AG04450 (cell line): ENCODE data around the gene REV3L. TPM values are rescaled to one million over a fixed set of nuclear protein-coding genes. Genes with fewer than 3 reads are reported as not detected.

Experiments
- CTCF ChIA-PET: fragments of 300-600, 350-600 bp; formaldehyde crosslinking; extraction: SDS; loops from one replicate; lab custom pipeline; 2022; ENCODE audit warnings: antibody characterized with exemption, inconsistent platforms; lab: Charles Lee
- POLR2A ChIA-PET: fragments of 350-600 bp; formaldehyde crosslinking; extraction: SDS; loops from one replicate; lab custom pipeline; 2021; ENCODE audit warnings: antibody characterized with exemption, inconsistent platforms; lab: Yijun Ruan, JAX
- DNase-seq: peaks from one replicate; pipeline ENCODE4 v3.0.0-alpha.2; 2011; ENCODE audit warnings: low read depth, low spot score
- H3K27ac ChIP-seq: one replicate; pipeline ENCODE4 v1.5.1; 2012; ENCODE audit warnings: low read depth, low read length, control low read depth
- H3K27me3 ChIP-seq: one replicate; pipeline ENCODE4 v1.6.0; 2012; ENCODE audit warnings: low read length; ENCODE audit not compliant: control insufficient read depth, insufficient read depth
- H3K4me3 ChIP-seq: 2 replicates; pipeline ENCODE4 v1.5.1; 2011; ENCODE audit warnings: mild to moderate bottlenecking, low read depth, low read length, control low read depth
- H3K9me3 ChIP-seq: 2 replicates; pipeline ENCODE4 v1.5.1; 2012; ENCODE audit warnings: low read length; ENCODE audit not compliant: control insufficient read depth, insufficient read depth
- polyA plus RNA-seq: library from polyadenylated mRNA; depleted of rRNA; stranded (reverse); fragments of >200 nt; gene quantifications from 2 replicates; pipeline ENCODE4 v1.2.3, GENCODE V29; 2011
- TF ChIP-seq, protein P1 (sequence below): IDR thresholded peaks from 2 replicates; pipeline ENCODE4 v1.5.1; 2011; ENCODE audit warnings: low read depth, low read length, control low read depth, inconsistent platforms

REV3L gene
- polyA plus RNA-seq, 1 experiment: 38.4 TPM

DNA sequence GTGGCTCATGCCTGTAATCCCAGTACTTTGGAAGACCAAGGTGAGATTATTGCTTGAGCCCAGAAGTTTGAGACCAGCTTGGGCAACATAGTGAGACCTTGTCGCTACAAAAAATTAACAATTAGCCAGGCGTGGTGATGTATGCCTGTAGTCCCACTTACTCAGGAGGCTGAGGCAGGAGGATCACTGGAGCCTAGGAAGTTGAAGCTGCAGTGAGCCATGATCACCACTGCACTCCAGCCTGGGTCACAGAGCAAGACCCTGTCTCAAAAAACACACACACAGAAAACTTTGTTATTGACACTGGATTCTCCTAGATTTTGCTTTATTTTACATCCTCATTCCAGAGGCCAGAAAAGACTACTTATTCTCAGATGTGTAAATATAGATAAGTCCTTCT, 9.5 kb upstream of the REV3L start:
- TF ChIP-seq, protein P1, sequence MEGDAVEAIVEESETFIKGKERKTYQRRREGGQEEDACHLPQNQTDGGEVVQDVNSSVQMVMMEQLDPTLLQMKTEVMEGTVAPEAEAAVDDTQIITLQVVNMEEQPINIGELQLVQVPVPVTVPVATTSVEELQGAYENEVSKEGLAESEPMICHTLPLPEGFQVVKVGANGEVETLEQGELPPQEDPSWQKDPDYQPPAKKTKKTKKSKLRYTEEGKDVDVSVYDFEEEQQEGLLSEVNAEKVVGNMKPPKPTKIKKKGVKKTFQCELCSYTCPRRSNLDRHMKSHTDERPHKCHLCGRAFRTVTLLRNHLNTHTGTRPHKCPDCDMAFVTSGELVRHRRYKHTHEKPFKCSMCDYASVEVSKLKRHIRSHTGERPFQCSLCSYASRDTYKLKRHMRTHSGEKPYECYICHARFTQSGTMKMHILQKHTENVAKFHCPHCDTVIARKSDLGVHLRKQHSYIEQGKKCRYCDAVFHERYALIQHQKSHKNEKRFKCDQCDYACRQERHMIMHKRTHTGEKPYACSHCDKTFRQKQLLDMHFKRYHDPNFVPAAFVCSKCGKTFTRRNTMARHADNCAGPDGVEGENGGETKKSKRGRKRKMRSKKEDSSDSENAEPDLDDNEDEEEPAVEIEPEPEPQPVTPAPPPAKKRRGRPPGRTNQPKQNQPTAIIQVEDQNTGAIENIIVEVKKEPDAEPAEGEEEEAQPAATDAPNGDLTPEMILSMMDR: no peak
- no peaks in the 10 kb centered on the region for H3K9me3 ChIP-seq
- no peak for DNase-seq
- no peak overlapping the region for H3K4me3 ChIP-seq
- no peaks in the 10 kb centered on the region for H3K27me3 ChIP-seq
- H3K27ac ChIP-seq: no peak overlapping the region
- CTCF ChIA-PET: interaction anchor here (0.5 kb wide), 1 partner anchor 147 kb away, joined by 4 read pairs; no protein-coding TSS in a partner anchor
- POLR2A ChIA-PET: no interaction called here

DNA sequence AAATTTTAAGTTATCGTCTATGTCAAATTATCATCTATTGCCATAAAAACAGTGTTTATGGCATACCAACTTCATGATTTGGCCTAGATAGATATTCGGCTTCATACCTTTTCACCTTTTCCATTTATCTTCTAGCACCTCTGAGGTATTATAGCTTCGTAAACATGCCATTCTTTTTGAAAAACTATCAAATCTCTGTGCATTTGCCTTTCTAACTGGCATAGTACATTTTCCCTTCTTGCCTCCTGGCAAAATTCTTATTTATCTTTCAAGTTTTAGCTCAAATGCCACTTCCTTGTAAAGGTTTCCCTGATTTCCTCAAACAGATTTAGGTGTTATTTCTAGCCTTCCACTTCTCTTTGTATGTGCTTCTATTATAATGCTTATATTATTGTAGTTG, 7.0 kb upstream of the REV3L start:
- POLR2A ChIA-PET: no interaction called here

DNA sequence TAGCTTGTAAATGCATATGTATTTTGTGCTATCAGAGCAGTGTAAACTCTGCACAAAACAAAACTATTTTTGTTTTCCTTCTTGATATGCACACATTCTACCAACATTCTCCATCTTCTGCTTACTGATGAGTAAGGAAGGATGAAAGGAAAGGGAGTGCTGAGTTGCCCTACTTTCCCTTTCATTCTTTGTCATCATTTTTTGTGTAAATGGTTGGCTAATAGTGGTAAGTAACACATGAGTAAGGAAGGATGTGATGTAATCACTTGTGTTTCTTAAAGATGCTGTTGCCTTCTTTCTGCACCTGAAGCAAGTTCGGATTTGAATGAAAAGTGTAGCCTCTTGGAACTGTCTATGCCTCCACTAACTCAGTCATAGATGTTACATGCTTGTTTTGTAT, 4.6 kb upstream of the REV3L start:
- Histone ChIP-seq H3K27me3 (no peaks in the 10 kb centered on the region), H3K27ac (no peak overlapping the region), H3K9me3 (no peaks in the 10 kb centered on the region), H3K4me3 (no peak overlapping the region)
- POLR2A ChIA-PET: interaction anchor here (0.6 kb wide), 1 partner anchor 159 kb away, joined by 4 read pairs; no protein-coding TSS in a partner anchor
- TF ChIP-seq, protein P1: no peak
- DNase-seq: peak; percentile 46
- CTCF ChIA-PET: no interaction called here

More for the DNA sequence above, 7.0 kb upstream of the REV3L start:
- Histone ChIP-seq H3K4me3 (no peak overlapping the region), H3K27ac (no peak overlapping the region), H3K9me3 (no peaks in the 10 kb centered on the region), H3K27me3 (no peaks in the 10 kb centered on the region)
- no peak for DNase-seq
- TF ChIP-seq, protein P1: no peak
- CTCF ChIA-PET: interaction anchor here (0.6 to 0.7 kb wide), 2 partner anchors 36 to 556 kb away, joined by 3 read pairs; no protein-coding TSS in a partner anchor

DNA sequence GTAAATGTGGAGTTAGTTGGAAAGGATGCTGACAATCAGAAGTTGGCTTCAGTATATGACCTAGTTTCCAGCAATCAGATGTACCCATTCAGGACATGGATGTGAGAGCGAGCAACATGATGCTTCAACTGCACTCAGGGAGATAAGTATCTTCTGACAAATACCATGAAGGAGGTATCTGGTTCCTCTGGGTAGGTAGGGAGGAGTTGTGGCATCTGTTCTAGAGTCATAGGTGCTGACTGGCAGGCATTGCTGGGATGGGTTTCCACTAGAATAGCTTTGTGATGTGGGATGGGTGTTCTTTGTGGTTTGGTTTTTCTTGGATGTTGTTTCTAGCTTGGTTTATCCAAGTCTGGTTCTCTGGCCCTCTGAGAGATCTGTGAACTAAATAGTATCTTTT, 3.9 kb upstream of the REV3L start:
- Histone ChIP-seq H3K27me3 (no peaks in the 10 kb centered on the region), H3K4me3 (no peak overlapping the region), H3K27ac (no peak overlapping the region), H3K9me3 (no peaks in the 10 kb centered on the region)
- no peak for DNase-seq
- ChIA-PET POLR2A (interaction anchor here (0.6 kb wide), 1 partner anchor 160 kb away, joined by 4 read pairs; no protein-coding TSS in a partner anchor), CTCF (no interaction called here)
- TF ChIP-seq, protein P1: no peak

DNA sequence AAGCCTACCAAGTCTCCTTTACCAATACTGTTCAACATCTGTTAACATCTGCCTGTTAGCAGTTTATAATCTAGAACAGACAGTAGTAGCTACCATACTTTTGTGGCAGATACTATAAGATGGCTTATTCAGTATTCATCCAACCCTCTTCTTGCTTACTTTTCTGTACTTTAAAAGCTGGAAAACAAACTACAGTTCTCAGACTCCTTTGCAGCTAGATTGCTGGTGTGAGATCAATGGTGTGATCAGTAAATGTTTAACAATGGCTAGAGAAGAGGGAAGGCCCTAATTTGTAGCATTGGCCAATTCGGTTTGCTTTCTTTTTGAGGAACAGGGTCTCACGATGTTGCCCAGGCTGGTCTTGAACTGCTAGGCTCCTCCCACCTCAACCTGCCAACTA, 3.5 kb upstream of the REV3L start:
- H3K27me3 ChIP-seq: no peaks in the 10 kb centered on the region
- no peak overlapping the region for H3K27ac ChIP-seq
- ChIA-PET CTCF (no interaction called here), POLR2A (no interaction called here)
- DNase-seq: no peak
- TF ChIP-seq, protein P1: no peak
- H3K4me3 ChIP-seq: no peak overlapping the region
- H3K9me3 ChIP-seq: no peaks in the 10 kb centered on the region
